Suprapubic skin (tissue), 4 donors: ENCODE data around the gene ANKRD45. TPM values are rescaled to one million over a fixed set of nuclear protein-coding genes. Genes with fewer than 3 reads are reported as not detected.
"Not testable (repeated sequence)": the region's sequence is repeated elsewhere in the genome, so short reads cannot be mapped to it uniquely, and the experiment has no call there.

ENCODE experiments used
- DNase-seq, 2 donors: peaks; one replicate each; pipeline ENCODE4 v3.0.0-alpha.2; 2019; ENCODE audit warnings: low spot score in 2 of 2
- H3K27ac ChIP-seq: fragments of 200-600 bp; sonication (generic); one replicate; pipeline ENCODE4 v1.5.1; 2019
- H3K27me3 ChIP-seq: fragments of 200-600 bp; sonication (generic); one replicate; pipeline ENCODE4 v1.5.1; 2019
- H3K36me3 ChIP-seq: fragments of 200-600 bp; sonication (generic); one replicate; pipeline ENCODE4 v1.5.1; 2019
- H3K4me1 ChIP-seq: fragments of 200-600 bp; sonication (generic); one replicate; pipeline ENCODE4 v1.5.1; 2019
- H3K4me3 ChIP-seq: fragments of 200-600 bp; sonication (generic); one replicate; pipeline ENCODE4 v1.5.1; 2019; ENCODE audit warnings: mild to moderate bottlenecking
- H3K9me3 ChIP-seq: fragments of 200-600 bp; sonication (generic); one replicate; pipeline ENCODE4 v1.5.1; 2019
- CTCF ChIP-seq, 2 donors: fragments of 200-600 bp in 1 of 2; fragments of 450-650 bp in 1 of 2; sonication (generic) in 1 of 2; IDR thresholded peaks; one replicate each; pipeline ENCODE4 v1.5.1; 2016 to 2019; ENCODE audit warnings: antibody characterized with exemption in 2 of 2, mild to moderate bottlenecking in 1 of 2, moderate library complexity in 1 of 2
- EP300 ChIP-seq: sonication (generic); formaldehyde crosslinking; IDR thresholded peaks from one replicate; pipeline ENCODE4 v1.6.1; 2017; ENCODE audit warnings: antibody characterized with exemption
- POLR2A ChIP-seq, 2 donors: fragments of 450-650 bp; IDR thresholded peaks; one replicate each; pipeline ENCODE4 v1.6.1; 2017; ENCODE audit warnings: antibody characterized with exemption in 2 of 2, mild to moderate bottlenecking in 2 of 2, moderate library complexity in 2 of 2
- POLR2AphosphoS5 ChIP-seq, 3 donors: sonication (generic); formaldehyde crosslinking; IDR thresholded peaks; one replicate each; pipeline ENCODE4 v1.6.1; 2017; ENCODE audit warnings: antibody characterized with exemption in 3 of 3
- WGBS: methylation state at CpG from one replicate; pipeline ENCODE4 v1.1.5; 2018; 5-methylcytosine and 5-hydroxymethylcytosine counted together
- total RNA-seq, 4 donors: library from RNA; depleted of rRNA; stranded (reverse); fragments of >200 nt; gene quantifications; one replicate each; pipeline ENCODE4 v1.1.0, GENCODE V29; 2016

The ANKRD45 gene
- total RNA-seq, 4 donors from 2014 or later, result not detected

GRCh38 chr1:173661271-173661670, 8.4 kb downstream of the ANKRD45 start:
- TF ChIP-seq EP300, result no peak
- no peak for TF ChIP-seq POLR2A (IDR thresholded peaks at IDR 0.05)
- no peak for TF ChIP-seq POLR2AphosphoS5 (IDR thresholded peaks at IDR 0.05)
- no peak for TF ChIP-seq CTCF (IDR thresholded peaks at IDR 0.05)
- DNase-seq, result no peak
- Histone ChIP-seq H3K4me3 (no peak overlapping the region), H3K27me3 (no peaks in the 10 kb centered on the region), H3K4me1 (no peaks in the 10 kb centered on the region), H3K9me3 (no peaks in the 10 kb centered on the region), H3K36me3 (no peaks in the 10 kb centered on the region), H3K27ac (no peak overlapping the region)
- 58% methylated on average over 1 of the region's 1 CpG for WGBS

- Histone ChIP-seq H3K4me1 (no peaks in the 10 kb centered on the region), H3K4me3 (no peak overlapping the region), H3K36me3 (no peaks in the 10 kb centered on the region), H3K9me3 (no peaks in the 10 kb centered on the region), H3K27ac (no peak overlapping the region), H3K27me3 (no peaks in the 10 kb centered on the region)
- TF ChIP-seq POLR2AphosphoS5 (IDR thresholded peaks at IDR 0.05) (no peak), EP300 (no peak), POLR2A (IDR thresholded peaks at IDR 0.05) (no peak), CTCF (IDR thresholded peaks at IDR 0.05) (no peak)
- WGBS, result 77% methylated on average over 2 of the region's 2 CpGs
- no peak for DNase-seq
Measured at GRCh38 chr1:173660306-173660705, 9.3 kb downstream of the ANKRD45 start.

GRCh38 chr1:173648880-173649605, 20.6 kb downstream of the ANKRD45 start:
- Histone ChIP-seq H3K27me3 (no peaks in the 10 kb centered on the region), H3K27ac (no peak overlapping the region), H3K4me1 (no peaks in the 10 kb centered on the region), H3K36me3 (no peaks in the 10 kb centered on the region), H3K4me3 (no peak overlapping the region), H3K9me3 (no peaks in the 10 kb centered on the region)
- no peak for TF ChIP-seq POLR2AphosphoS5 (IDR thresholded peaks at IDR 0.05)
- no peak for TF ChIP-seq CTCF (IDR thresholded peaks at IDR 0.05)
- TF ChIP-seq EP300, result no peak
- TF ChIP-seq POLR2A (IDR thresholded peaks at IDR 0.05), result no peak
- no peak for DNase-seq

- Histone ChIP-seq H3K36me3 (no peaks in the 10 kb centered on the region), H3K4me3 (no peak overlapping the region), H3K9me3 (no peaks in the 10 kb centered on the region), H3K27ac (no peak overlapping the region), H3K27me3 (no peaks in the 10 kb centered on the region), H3K4me1 (no peaks in the 10 kb centered on the region)
- no peak for DNase-seq
- WGBS, result 51% methylated on average over 3 of the region's 3 CpGs
- TF ChIP-seq CTCF (IDR thresholded peaks at IDR 0.05), result no peak
- no peak for TF ChIP-seq EP300
Measured at GRCh38 chr1:173646656-173647055, 23.0 kb downstream of the ANKRD45 start.

- H3K4me3 ChIP-seq, H3K27me3 ChIP-seq, H3K36me3 ChIP-seq, H3K27ac ChIP-seq, DNase-seq, H3K4me1 ChIP-seq, H3K9me3 ChIP-seq: not testable (repeated sequence)
- 92% methylated on average over 4 of the region's 4 CpGs for WGBS
Measured at GRCh38 chr1:173642450-173643139, 27.1 kb downstream of the ANKRD45 start.
